HG03064 (cell line): ENCODE measurements around the gene HNRNPM.

Source experiments
- ATAC-seq: cut with Tn5 transposase; IDR thresholded peaks from one replicate; pipeline ENCODE4 v1.9.1; 2021; ENCODE audit warnings: low read depth; ENCODE audit not compliant: unreplicated experiment

HNRNPM gene

GRCh38 chr19:8459095-8459494, 14.3 kb downstream of the HNRNPM start:
- ATAC-seq: no peak

- no peak for ATAC-seq
These were observed 14.9 kb downstream of the HNRNPM start for GRCh38 chr19:8459520-8460270.

- ATAC-seq: no peak
These were observed 15.9 kb downstream of the HNRNPM start for GRCh38 chr19:8460516-8461298.

- ATAC-seq: no peak
These were observed 16.6 kb downstream of the HNRNPM start for GRCh38 chr19:8461376-8461775.

GRCh38 chr19:8461891-8462290, 17.1 kb downstream of the HNRNPM start:
- ATAC-seq: no peak

- no peak for ATAC-seq
These were observed 17.8 kb downstream of the HNRNPM start for GRCh38 chr19:8462571-8462970.

GRCh38 chr19:8463365-8463764, 18.6 kb downstream of the HNRNPM start:
- no peak for ATAC-seq

- ATAC-seq: no peak
These were observed 21.2 kb downstream of the HNRNPM start for GRCh38 chr19:8466018-8466417.

GRCh38 chr19:8468124-8468523, 23.3 kb downstream of the HNRNPM start:
- no peak for ATAC-seq

- ATAC-seq: no peak
These were observed 24.1 kb downstream of the HNRNPM start for GRCh38 chr19:8468761-8469373.

GRCh38 chr19:8469613-8470368, 25.0 kb downstream of the HNRNPM start:
- ATAC-seq: no peak

GRCh38 chr19:8473648-8474476, 29.1 kb downstream of the HNRNPM start:
- peak; percentile 53 for ATAC-seq

- no peak for ATAC-seq
These were observed 30.2 kb downstream of the HNRNPM start for GRCh38 chr19:8475005-8475404.

- ATAC-seq: no peak
These were observed 31.7 kb downstream of the HNRNPM start for GRCh38 chr19:8476524-8476923.

GRCh38 chr19:8477889-8478288, 33.1 kb downstream of the HNRNPM start:
- no peak for ATAC-seq

- ATAC-seq: no peak
These were observed 33.8 kb downstream of the HNRNPM start for GRCh38 chr19:8478598-8478997.

- ATAC-seq: no peak
These were observed 36.4 kb downstream of the HNRNPM start for GRCh38 chr19:8481201-8481600.

- no peak for ATAC-seq
These were observed 36.8 kb downstream of the HNRNPM start for GRCh38 chr19:8481616-8482015.

GRCh38 chr19:8482696-8483095, 37.9 kb downstream of the HNRNPM start:
- ATAC-seq: no peak

GRCh38 chr19:8483165-8483564, 38.4 kb downstream of the HNRNPM start:
- ATAC-seq: no peak
